HL-60 (cell line): ENCODE measurements around the gene PIK3R1.

Experiments used
- DNase-seq, 2 experiments: peaks; one replicate each; pipeline ENCODE4 v3.0.0-alpha.2; 2010 to 2020; ENCODE audit warnings: low read depth in 1 of 2, low spot score in 1 of 2
- H3K27ac ChIP-seq: fragments of 250-450 bp; sonication (Bioruptor Pico); replicated peaks from 2 replicates; pipeline ENCODE4 v1.5.1; 2020; ENCODE audit warnings: mild to moderate bottlenecking, moderate library complexity
- H3K27me3 ChIP-seq: fragments of 250-450 bp; sonication (Bioruptor Pico); 2 replicates; pipeline ENCODE4 v1.5.1; 2021; ENCODE audit warnings: mild to moderate bottlenecking, moderate library complexity; ENCODE audit not compliant: insufficient read depth, poor library complexity, severe bottlenecking
- H3K4me3 ChIP-seq: replicated peaks from 2 replicates; pipeline ENCODE4 v1.5.1; 2011; ENCODE audit warnings: mild to moderate bottlenecking, control low read depth, low read length; ENCODE audit not compliant: insufficient read depth
- CTCF ChIP-seq: IDR thresholded peaks from one replicate; pipeline ENCODE4 v1.5.1; 2011; ENCODE audit warnings: low read length, control low read depth, inconsistent platforms; ENCODE audit not compliant: insufficient read depth
- GABPA ChIP-seq: IDR thresholded peaks from 2 replicates; pipeline ENCODE4 v1.6.1; 2012; ENCODE audit warnings: low read depth
- POLR2AphosphoS5 ChIP-seq: IDR thresholded peaks from 2 replicates; pipeline ENCODE4 v1.6.1; 2012; ENCODE audit warnings: low read depth
- REST ChIP-seq: IDR thresholded peaks from 2 replicates; pipeline ENCODE4 v1.6.1; 2012; ENCODE audit warnings: low read depth; ENCODE audit not compliant: insufficient replicate concordance
- SPI1 ChIP-seq: IDR thresholded peaks from 2 replicates; pipeline ENCODE4 v1.6.1; 2012; ENCODE audit warnings: low read depth, mild to moderate bottlenecking, borderline replicate concordance
- long read RNA-seq: library from polyadenylated mRNA; unstranded; transcript quantifications from one replicate; pipeline ENCODE4 v2.0.0, GENCODE V29; 2020

Gene PIK3R1
- long read RNA-seq, full-length matches to known transcripts: 2 of 6 reads
- long read RNA-seq, partial matches to known transcripts: 2 of 6 reads
- long read RNA-seq, other reads (novel, unspliced or antisense): 2 of 6 reads

- peak within 1 kb of the TSS; percentile 69 for H3K4me3 ChIP-seq
- peak within 1 kb of the TSS; percentile 96 for H3K27ac ChIP-seq
- TF ChIP-seq SPI1 (no peak), POLR2AphosphoS5 (peak; percentile 80)
- H3K27me3 ChIP-seq: no peaks in the 10 kb centered on the region
- peak; percentile 39 to 81 for DNase-seq
Observed at GRCh38 chr5:68215208-68215897, at the start of gene PIK3R1. PIK3R1 (plus strand) TSS chr5:68215756; CDS start chr5:68226676, 10,920 bp downstream.

GRCh38 chr5:68167195-68167651 lies 48.3 kb upstream of the PIK3R1 start:
- TF ChIP-seq POLR2AphosphoS5 (no peak), SPI1 (no peak), GABPA (no peak), REST (no peak)
- Histone ChIP-seq H3K4me3 (no peak overlapping the region), H3K27ac (no peak overlapping the region), H3K27me3 (no peaks in the 10 kb centered on the region)
- no peak for DNase-seq

GRCh38 chr5:68169903-68170302 lies 45.7 kb upstream of the PIK3R1 start:
- DNase-seq: no peak
- Histone ChIP-seq H3K27ac (no peak overlapping the region), H3K4me3 (no peak overlapping the region), H3K27me3 (no peaks in the 10 kb centered on the region)
- TF ChIP-seq REST: no peak
- TF ChIP-seq POLR2AphosphoS5: no peak
- no peak for TF ChIP-seq CTCF
- no peak for TF ChIP-seq GABPA
- no peak for TF ChIP-seq SPI1

- TF ChIP-seq CTCF (no peak), REST (no peak), SPI1 (no peak), POLR2AphosphoS5 (no peak), GABPA (no peak)
Observed at GRCh38 chr5:68170826-68171558, 44.6 kb upstream of the PIK3R1 start.

More at GRCh38 chr5:68170826-68171558, 44.6 kb upstream of the PIK3R1 start:
- Histone ChIP-seq H3K27me3 (no peaks in the 10 kb centered on the region), H3K27ac (no peak overlapping the region), H3K4me3 (no peak overlapping the region)
- no peak for DNase-seq
